OCI-LY7 (cell line): ENCODE data around the gene PKD1. TPM values are rescaled to one million over a fixed set of nuclear protein-coding genes. Genes with fewer than 3 reads are reported as not detected.

Experiments
- BruUV-seq: library from RNA; stranded (reverse); fragments of 400-500 nt; replicated peaks from 2 replicates; lab custom pipeline; 2021; lab: Mats Ljungman, UMichigan
- CTCF ChIA-PET: fragments of 300-600 bp; sonication (Branson Sonifier 250); formaldehyde crosslinking; loops from one replicate; lab custom pipeline; 2022; ENCODE audit warnings: antibody characterized with exemption; ENCODE audit not compliant: unreplicated experiment; lab: Charles Lee
- POLR2A ChIA-PET: fragments of 300-600 bp; sonication (Branson Sonifier 250); formaldehyde crosslinking; loops from one replicate; lab custom pipeline; 2022; ENCODE audit warnings: antibody characterized with exemption; lab: Charles Lee
- DNase-seq: peaks from one replicate; pipeline ENCODE4 v3.0.0-alpha.2; 2015; ENCODE audit warnings: low spot score
- H2AFZ ChIP-seq: fragments of 200-600 bp; sonication (generic), shearing (Covaris generic); 2 replicates; pipeline ENCODE4 v1.6.1; 2014; ENCODE audit warnings: mild to moderate bottlenecking, antibody characterized with exemption, low read length, moderate library complexity
- H3K27ac ChIP-seq: fragments of 200-600 bp; sonication (generic); 2 replicates; pipeline ENCODE4 v1.5.1; 2014; ENCODE audit warnings: mixed run types, low read depth, mild to moderate bottlenecking, moderate library complexity, low read length, inconsistent platforms; ENCODE audit not compliant: poor library complexity, severe bottlenecking
- H3K36me3 ChIP-seq: fragments of 200-600 bp; sonication (generic); 2 replicates; pipeline ENCODE4 v1.6.1; 2014; ENCODE audit warnings: mild to moderate bottlenecking, antibody characterized with exemption, low read length, moderate library complexity, mixed read lengths; ENCODE audit not compliant: insufficient read depth
- H3K4me1 ChIP-seq: fragments of 200-600 bp; sonication (generic); 2 replicates; pipeline ENCODE4 v1.5.1; 2014; ENCODE audit warnings: mild to moderate bottlenecking, low read length; ENCODE audit not compliant: insufficient read depth, poor library complexity, severe bottlenecking
- H3K4me2 ChIP-seq: fragments of 200-600 bp; sonication (generic); 2 replicates; pipeline ENCODE4 v1.6.1; 2014; ENCODE audit warnings: mild to moderate bottlenecking, low read length
- H3K4me3 ChIP-seq: fragments of 200-600 bp; sonication (generic); 2 replicates; pipeline ENCODE4 v1.5.1; 2014; ENCODE audit warnings: mild to moderate bottlenecking, low read depth, low read length; ENCODE audit not compliant: poor library complexity, severe bottlenecking
- H3K79me2 ChIP-seq: fragments of 200-600 bp; sonication (generic); 2 replicates; pipeline ENCODE4 v1.6.1; 2016; ENCODE audit warnings: low read depth, mild to moderate bottlenecking, low read length, moderate library complexity, mixed read lengths; ENCODE audit not compliant: insufficient read depth
- H3K9me2 ChIP-seq: fragments of 200-600 bp; sonication (generic); 2 replicates; pipeline ENCODE4 v1.6.1; 2016; ENCODE audit warnings: mild to moderate bottlenecking, low read length, mixed read lengths; ENCODE audit not compliant: insufficient read depth
- H3K9me3 ChIP-seq: fragments of 200-600 bp; sonication (generic); 2 replicates; pipeline ENCODE4 v1.6.1; 2014; ENCODE audit warnings: mild to moderate bottlenecking, mixed run types, low read length, mixed read lengths
- H4K20me1 ChIP-seq: fragments of 200-600 bp; sonication (generic); 2 replicates; pipeline ENCODE4 v1.6.1; 2014; ENCODE audit warnings: mild to moderate bottlenecking, antibody characterized with exemption, low read length, moderate library complexity, mixed read lengths; ENCODE audit not compliant: insufficient read depth
- EZH2phosphoT487 ChIP-seq: fragments of 200-600 bp; sonication (generic); IDR thresholded peaks from 2 replicates; pipeline ENCODE4 v1.6.1; 2018; ENCODE audit warnings: low read depth, borderline replicate concordance, mild to moderate bottlenecking, mixed run types, antibody characterized with exemption, low read length, moderate library complexity, mixed read lengths
- intact Hi-C: fragments of 100-400 bp; cut with micrococcal nuclease; formaldehyde crosslinking; loops from one replicate; pipeline ENCODE4 v1.10.0; 2022; ENCODE audit not compliant: unreplicated experiment
- total RNA-seq, 2 experiments: library from RNA; depleted of rRNA in 1 of 2; stranded (reverse); fragments of >200 nt in 1 of 2; shearing (Covaris generic) in 1 of 2; gene quantifications; 2 replicates each; pipeline ENCODE4 v1.2.3, GENCODE V29; 2014 to 2022
- TF ChIP-seq, protein P1 (sequence below): fragments of 200-600 bp; sonication (generic); conservative IDR thresholded peaks from 2 replicates; pipeline ENCODE4 v1.5.1; 2014; ENCODE audit warnings: mild to moderate bottlenecking, antibody characterized with exemption, low read length, moderate library complexity, mixed read lengths

Gene PKD1
- total RNA-seq, 2 experiments from 2014 or later: 87.4 to 112 TPM

- Histone ChIP-seq H3K4me3 (no peak overlapping the region), H2AFZ (no peak overlapping the region), H3K79me2 (no peaks in the 10 kb centered on the region; the same call in 1 of the 2 replicates), H4K20me1 (no peaks in the 10 kb centered on the region), H3K36me3 (peaks cover 17% of the 10 kb centered on the region; the same call in 1 of the 2 replicates), H3K9me3 (no peaks in the 10 kb centered on the region), H3K27ac (no peak overlapping the region), H3K9me2 (no peaks in the 10 kb centered on the region), H3K4me2 (no peak overlapping the region), H3K4me1 (peaks cover 45% of the 10 kb centered on the region)
- intact Hi-C loops: no loop called here
- no peak for DNase-seq
- BruUV-seq: no TSS peak
- POLR2A ChIA-PET: interaction anchor here (0.8 kb wide), 1 partner anchor 8 kb away, joined by 3 read pairs; the partner anchor contains the start of gene TRAF7
- no peak for TF ChIP-seq EZH2phosphoT487
- TF ChIP-seq, protein P1, sequence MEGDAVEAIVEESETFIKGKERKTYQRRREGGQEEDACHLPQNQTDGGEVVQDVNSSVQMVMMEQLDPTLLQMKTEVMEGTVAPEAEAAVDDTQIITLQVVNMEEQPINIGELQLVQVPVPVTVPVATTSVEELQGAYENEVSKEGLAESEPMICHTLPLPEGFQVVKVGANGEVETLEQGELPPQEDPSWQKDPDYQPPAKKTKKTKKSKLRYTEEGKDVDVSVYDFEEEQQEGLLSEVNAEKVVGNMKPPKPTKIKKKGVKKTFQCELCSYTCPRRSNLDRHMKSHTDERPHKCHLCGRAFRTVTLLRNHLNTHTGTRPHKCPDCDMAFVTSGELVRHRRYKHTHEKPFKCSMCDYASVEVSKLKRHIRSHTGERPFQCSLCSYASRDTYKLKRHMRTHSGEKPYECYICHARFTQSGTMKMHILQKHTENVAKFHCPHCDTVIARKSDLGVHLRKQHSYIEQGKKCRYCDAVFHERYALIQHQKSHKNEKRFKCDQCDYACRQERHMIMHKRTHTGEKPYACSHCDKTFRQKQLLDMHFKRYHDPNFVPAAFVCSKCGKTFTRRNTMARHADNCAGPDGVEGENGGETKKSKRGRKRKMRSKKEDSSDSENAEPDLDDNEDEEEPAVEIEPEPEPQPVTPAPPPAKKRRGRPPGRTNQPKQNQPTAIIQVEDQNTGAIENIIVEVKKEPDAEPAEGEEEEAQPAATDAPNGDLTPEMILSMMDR: no peak
- CTCF ChIA-PET: interaction anchor here (0.6 kb wide), 1 partner anchor 373 kb away, joined by 4 read pairs; no protein-coding TSS in a partner anchor
These were observed 11.7 kb upstream of the PKD1 start for GRCh38 chr16:2147378-2147777.

DNA sequence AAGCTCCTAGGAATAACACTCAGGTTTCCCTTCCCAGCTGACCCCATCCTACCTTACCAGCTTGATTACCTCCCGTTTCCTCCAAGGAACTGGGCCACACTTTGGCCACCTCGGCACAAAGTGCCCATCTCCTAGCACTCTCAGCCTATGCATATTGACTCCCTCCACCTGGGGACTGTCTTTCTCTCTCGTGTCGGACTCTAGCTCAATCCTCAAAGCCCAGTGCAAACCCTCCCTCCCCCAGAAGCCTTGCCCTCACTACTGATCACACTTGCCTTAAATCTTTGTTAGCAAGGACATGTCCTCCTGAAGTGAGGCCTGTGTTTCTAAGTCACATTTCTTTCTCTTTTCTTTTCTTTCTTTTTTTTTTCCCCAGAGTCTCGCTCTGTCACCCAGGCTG lies 10.1 kb upstream of the PKD1 start:
- Histone ChIP-seq H4K20me1 (no peaks in the 10 kb centered on the region), H3K4me1 (peaks cover 29% of the 10 kb centered on the region), H3K36me3 (peaks cover 1% of the 10 kb centered on the region; the same call in 1 of the 2 replicates), H3K79me2 (no peaks in the 10 kb centered on the region), H3K9me3 (no peaks in the 10 kb centered on the region), H3K9me2 (no peaks in the 10 kb centered on the region), H3K4me3 (no peak overlapping the region), H3K4me2 (no peak overlapping the region), H3K27ac (no peak overlapping the region), H2AFZ (no peak overlapping the region)
- intact Hi-C loops: no loop called here
- no TSS peak for BruUV-seq
- TF ChIP-seq, protein P1: no peak
- no peak for TF ChIP-seq EZH2phosphoT487
- DNase-seq: no peak
- ChIA-PET POLR2A (no interaction called here), CTCF (no interaction called here)

- CTCF ChIA-PET: no interaction called here
- intact Hi-C loops: no loop called here
- no peaks in the 10 kb centered on the region for H4K20me1 ChIP-seq
These were observed 8.3 kb upstream of the PKD1 start for GRCh38 chr16:2143878-2144485.

More at GRCh38 chr16:2143878-2144485, 8.3 kb upstream of the PKD1 start:
- H3K9me3 ChIP-seq: no peaks in the 10 kb centered on the region
- no peaks in the 10 kb centered on the region for H3K79me2 ChIP-seq
- no peak for DNase-seq
- H3K9me2 ChIP-seq: no peaks in the 10 kb centered on the region
- POLR2A ChIA-PET: no interaction called here
- H3K4me2 ChIP-seq: no peak overlapping the region
- H3K4me3 ChIP-seq: no peak overlapping the region
- no peak overlapping the region for H2AFZ ChIP-seq
- H3K36me3 ChIP-seq: no peaks in the 10 kb centered on the region
- no peak overlapping the region for H3K27ac ChIP-seq
- no peak for TF ChIP-seq EZH2phosphoT487
- TF ChIP-seq, protein P1: no peak
- no TSS peak for BruUV-seq
- peaks cover 11% of the 10 kb centered on the region for H3K4me1 ChIP-seq
